NCI-H345 (cell line): ENCODE measurements around the gene SURF4.
A peak's percentile ranks its signal among the peaks of the same experiment; 100 is the strongest.
"Not testable (repeated sequence)": the region's sequence is repeated elsewhere in the genome, so short reads cannot be mapped to it uniquely, and the experiment has no call there.

Source experiments
- DNase-seq: peaks from one replicate; lab custom pipeline; 2025; lab: John Stamatoyannopoulos, UW

The SURF4 gene

GRCh38 chr9:133397370-133397769 lies 21.5 kb upstream of the SURF4 start:
- DNase-seq = no peak

GRCh38 chr9:133396952-133397351 lies 21.1 kb upstream of the SURF4 start:
- no peak for DNase-seq

- no peak for DNase-seq
Observed at GRCh38 chr9:133394687-133395271, 18.9 kb upstream of the SURF4 start.

GRCh38 chr9:133393399-133393798 lies 17.5 kb upstream of the SURF4 start:
- DNase-seq = no peak

- DNase-seq = not testable (repeated sequence)
Observed at GRCh38 chr9:133392308-133392707, 16.4 kb upstream of the SURF4 start.

GRCh38 chr9:133391449-133391848 lies 15.6 kb upstream of the SURF4 start:
- DNase-seq = not testable (repeated sequence)

- DNase-seq = no peak
Observed at GRCh38 chr9:133390713-133391112, 14.9 kb upstream of the SURF4 start.

- DNase-seq = no peak
Observed at GRCh38 chr9:133389562-133389961, 13.7 kb upstream of the SURF4 start.

- DNase-seq = no peak
Observed at GRCh38 chr9:133389025-133389557, 13.2 kb upstream of the SURF4 start.

- peak; percentile 79 for DNase-seq
Observed at GRCh38 chr9:133387680-133388079, 11.8 kb upstream of the SURF4 start.

GRCh38 chr9:133386338-133386737 lies 10.5 kb upstream of the SURF4 start:
- no peak for DNase-seq

GRCh38 chr9:133385452-133385851 lies 9.6 kb upstream of the SURF4 start:
- no peak for DNase-seq

- no peak for DNase-seq
Observed at GRCh38 chr9:133384736-133385321, 9.0 kb upstream of the SURF4 start.

- DNase-seq = no peak
Observed at GRCh38 chr9:133383438-133383837, 7.6 kb upstream of the SURF4 start.

- DNase-seq = no peak
Observed at GRCh38 chr9:133382507-133383141, 6.8 kb upstream of the SURF4 start.

- no peak for DNase-seq
Observed at GRCh38 chr9:133380734-133381133, 4.9 kb upstream of the SURF4 start.

GRCh38 chr9:133379153-133380086 lies 3.6 kb upstream of the SURF4 start:
- no peak for DNase-seq

- peak; percentile 11 for DNase-seq
Observed at GRCh38 chr9:133378408-133378962, 2.6 kb upstream of the SURF4 start.

GRCh38 chr9:133377721-133378216 lies 1.9 kb upstream of the SURF4 start:
- peak; percentile 23 for DNase-seq

- DNase-seq = not testable (repeated sequence)
Observed at GRCh38 chr9:133377280-133377679, 1.4 kb upstream of the SURF4 start.

- DNase-seq = peak; percentile 28
Observed at GRCh38 chr9:133375116-133375723, 640 bp downstream of the SURF4 start.
